ENCODE measurements around the gene TLCD2. TPM values are rescaled to one million over a fixed set of nuclear protein-coding genes. Genes with fewer than 3 reads are reported as not detected.

Gene TLCD2
- total and polyA plus RNA-seq, 2 of the 13 experiments (the other 11 are each of a cell fraction or from before 2014, with no cell fraction given) = 0.90 to 1.1 TPM

GRCh38 chr17:1759529-1759928 lies 49.4 kb upstream of the TLCD2 start:
- WGBS (ENCODE audit: low lambda C conversion rate) = 88% methylated on average over 5 of the region's 5 CpGs
- no peak overlapping the region for H3K27ac ChIP-seq (ENCODE audit: extremely low read length, insufficient read depth, low read length)
- CTCF ChIA-PET (ENCODE audit: low intra/inter-chr PET ratio, low total read pairs) = no interaction called here
- FAIRE-seq (no peak), ATAC-seq (no peak), DNase-seq (ENCODE audit: low spot score) (no peak)
- POLR2A ChIA-PET = interaction anchor here (4.4 kb wide), 1 partner anchor 12 kb away, joined by 67 read pairs; no protein-coding TSS in a partner anchor
- no peaks in the 10 kb centered on the region for H3K27me3 ChIP-seq (ENCODE audit: control insufficient read depth in 1 of 2, insufficient read depth in 2 of 2, low read length in 2 of 2)
- no peak for TF ChIP-seq SATB2 (CRISPR knock-in tag; IDR thresholded peaks at IDR 0.05)
- TF ChIP-seq, protein P1, sequence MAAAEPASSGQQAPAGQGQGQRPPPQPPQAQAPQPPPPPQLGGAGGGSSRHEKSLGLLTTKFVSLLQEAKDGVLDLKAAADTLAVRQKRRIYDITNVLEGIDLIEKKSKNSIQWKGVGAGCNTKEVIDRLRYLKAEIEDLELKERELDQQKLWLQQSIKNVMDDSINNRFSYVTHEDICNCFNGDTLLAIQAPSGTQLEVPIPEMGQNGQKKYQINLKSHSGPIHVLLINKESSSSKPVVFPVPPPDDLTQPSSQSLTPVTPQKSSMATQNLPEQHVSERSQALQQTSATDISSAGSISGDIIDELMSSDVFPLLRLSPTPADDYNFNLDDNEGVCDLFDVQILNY (CRISPR knock-in tag; conservative IDR thresholded peaks at IDR 0.05) = no peak
- TF ChIP-seq TCF7 (IDR thresholded peaks at IDR 0.05; ENCODE audit: low read depth) = no peak
- TF ChIP-seq, protein P2, sequence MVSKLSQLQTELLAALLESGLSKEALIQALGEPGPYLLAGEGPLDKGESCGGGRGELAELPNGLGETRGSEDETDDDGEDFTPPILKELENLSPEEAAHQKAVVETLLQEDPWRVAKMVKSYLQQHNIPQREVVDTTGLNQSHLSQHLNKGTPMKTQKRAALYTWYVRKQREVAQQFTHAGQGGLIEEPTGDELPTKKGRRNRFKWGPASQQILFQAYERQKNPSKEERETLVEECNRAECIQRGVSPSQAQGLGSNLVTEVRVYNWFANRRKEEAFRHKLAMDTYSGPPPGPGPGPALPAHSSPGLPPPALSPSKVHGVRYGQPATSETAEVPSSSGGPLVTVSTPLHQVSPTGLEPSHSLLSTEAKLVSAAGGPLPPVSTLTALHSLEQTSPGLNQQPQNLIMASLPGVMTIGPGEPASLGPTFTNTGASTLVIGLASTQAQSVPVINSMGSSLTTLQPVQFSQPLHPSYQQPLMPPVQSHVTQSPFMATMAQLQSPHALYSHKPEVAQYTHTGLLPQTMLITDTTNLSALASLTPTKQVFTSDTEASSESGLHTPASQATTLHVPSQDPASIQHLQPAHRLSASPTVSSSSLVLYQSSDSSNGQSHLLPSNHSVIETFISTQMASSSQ (IDR thresholded peaks at IDR 0.05; ENCODE audit: low read depth) = no peak
- TF ChIP-seq, protein P2 (CRISPR knock-in tag; IDR thresholded peaks at IDR 0.05; ENCODE audit: borderline replicate concordance) = no peak
- no peak for TF ChIP-seq ZFP1 (CRISPR knock-in tag; IDR thresholded peaks at IDR 0.05)
- TF ChIP-seq CBX5 (CRISPR knock-in tag; IDR thresholded peaks at IDR 0.05; ENCODE audit: borderline replicate concordance) = no peak
- TF ChIP-seq ZNF224 (CRISPR knock-in tag; IDR thresholded peaks at IDR 0.05) = no peak
- no peaks in the 10 kb centered on the region for H3K36me3 ChIP-seq (replicated peaks in 1 of 2; ENCODE audit: control insufficient read depth in 1 of 2, insufficient read depth in 2 of 2, low read length in 2 of 2)
- intact Hi-C loops (cut with micrococcal nuclease; ENCODE audit: unreplicated experiment) (no loop called here), in situ Hi-C loops (cut with HindIII; ENCODE audit: extremely low pct_ligation_motif_present, low pct_unique_long_range_greater_than_20kb) (no loop called here)
- H3K4me2 ChIP-seq (ENCODE audit: low read depth, low read length) = no peak overlapping the region
- no peak overlapping the region for H2AFZ ChIP-seq (ENCODE audit: low read length)
- no peaks in the 10 kb centered on the region for H3K9me3 ChIP-seq (ENCODE audit: low read length)
- H3K4me3 ChIP-seq (replicated peaks in 1 of 3; ENCODE audit: insufficient read depth in 1 of 3, low read depth in 2 of 3, low read length in 3 of 3) = no peak overlapping the region
- no peak overlapping the region for H3K9ac ChIP-seq (ENCODE audit: insufficient read depth, low read depth, low read length)
- peaks cover 3% of the 10 kb centered on the region; the same call in 1 of the 2 replicates for H4K20me1 ChIP-seq (ENCODE audit: insufficient read depth, low read length)
- BruUV-seq (replicated peaks) = no TSS peak
- peaks cover 16% of the 10 kb centered on the region for H3K79me2 ChIP-seq (ENCODE audit: insufficient read depth, low read length)
- peaks cover 46% of the 10 kb centered on the region for H3K4me1 ChIP-seq (ENCODE audit: insufficient read depth, low read length)

Data from HepG2 (cell line).